ENCODE measurements around the gene XXYLT1.

Gene XXYLT1

GRCh38 chr3:195064300-195064931 lies 206.5 kb downstream of the XXYLT1 start:
- Mint-ChIP-seq H3K9me3 (no peaks in the 10 kb centered on the region), H3K27ac (no peak overlapping the region), H3K36me3 (ENCODE audit: low read depth) (no peaks in the 10 kb centered on the region), H3K4me3 (no peak overlapping the region), H3K27me3 (ENCODE audit: low read depth) (no peaks in the 10 kb centered on the region), H3K4me1 (ENCODE audit: low read depth) (no peaks in the 10 kb centered on the region)

GRCh38 chr3:195063581-195064193 lies 207.3 kb downstream of the XXYLT1 start:
- no peaks in the 10 kb centered on the region for H3K36me3 Mint-ChIP-seq (ENCODE audit: low read depth)
- no peaks in the 10 kb centered on the region for H3K9me3 Mint-ChIP-seq
- H3K4me1 Mint-ChIP-seq (ENCODE audit: low read depth): no peaks in the 10 kb centered on the region
- H3K27me3 Mint-ChIP-seq (ENCODE audit: low read depth): no peaks in the 10 kb centered on the region
- H3K27ac Mint-ChIP-seq: no peak overlapping the region
- no peak overlapping the region for H3K4me3 Mint-ChIP-seq

- no peak overlapping the region for H3K4me3 Mint-ChIP-seq
- no peaks in the 10 kb centered on the region for H3K4me1 Mint-ChIP-seq (ENCODE audit: low read depth)
- no peaks in the 10 kb centered on the region for H3K36me3 Mint-ChIP-seq (ENCODE audit: low read depth)
- H3K9me3 Mint-ChIP-seq: no peaks in the 10 kb centered on the region
- no peak overlapping the region for H3K27ac Mint-ChIP-seq
- H3K27me3 Mint-ChIP-seq (ENCODE audit: low read depth): no peaks in the 10 kb centered on the region
Observed at GRCh38 chr3:195062866-195063540, 208.0 kb downstream of the XXYLT1 start.

- Mint-ChIP-seq H3K9me3 (no peaks in the 10 kb centered on the region), H3K27me3 (ENCODE audit: low read depth) (no peaks in the 10 kb centered on the region), H3K36me3 (ENCODE audit: low read depth) (no peaks in the 10 kb centered on the region), H3K27ac (no peak overlapping the region), H3K4me1 (ENCODE audit: low read depth) (no peaks in the 10 kb centered on the region), H3K4me3 (no peak overlapping the region)
Observed at GRCh38 chr3:195061756-195062655, 209.0 kb downstream of the XXYLT1 start.

GRCh38 chr3:195060531-195061291 lies 210.2 kb downstream of the XXYLT1 start:
- no peaks in the 10 kb centered on the region for H3K9me3 Mint-ChIP-seq
- no peaks in the 10 kb centered on the region for H3K27me3 Mint-ChIP-seq (ENCODE audit: low read depth)
- no peak overlapping the region for H3K27ac Mint-ChIP-seq
- no peaks in the 10 kb centered on the region for H3K36me3 Mint-ChIP-seq (ENCODE audit: low read depth)
- no peak overlapping the region for H3K4me3 Mint-ChIP-seq
- no peaks in the 10 kb centered on the region for H3K4me1 Mint-ChIP-seq (ENCODE audit: low read depth)

GRCh38 chr3:195060217-195060481 lies 210.8 kb downstream of the XXYLT1 start:
- Mint-ChIP-seq H3K9me3 (no peaks in the 10 kb centered on the region), H3K4me3 (no peak overlapping the region), H3K27me3 (ENCODE audit: low read depth) (peaks cover 3% of the 10 kb centered on the region), H3K27ac (no peak overlapping the region), H3K4me1 (ENCODE audit: low read depth) (no peaks in the 10 kb centered on the region), H3K36me3 (ENCODE audit: low read depth) (no peaks in the 10 kb centered on the region)

- H3K9me3 Mint-ChIP-seq: no peaks in the 10 kb centered on the region
- H3K36me3 Mint-ChIP-seq (ENCODE audit: low read depth): no peaks in the 10 kb centered on the region
- H3K4me1 Mint-ChIP-seq (ENCODE audit: low read depth): no peaks in the 10 kb centered on the region
- H3K27me3 Mint-ChIP-seq (ENCODE audit: low read depth): peaks cover 4% of the 10 kb centered on the region
- H3K4me3 Mint-ChIP-seq: no peak overlapping the region
- H3K27ac Mint-ChIP-seq: no peak overlapping the region
Observed at GRCh38 chr3:195059471-195060216, 211.3 kb downstream of the XXYLT1 start.

GRCh38 chr3:195059006-195059350 lies 212.0 kb downstream of the XXYLT1 start:
- Mint-ChIP-seq H3K4me1 (ENCODE audit: low read depth) (no peaks in the 10 kb centered on the region), H3K9me3 (no peaks in the 10 kb centered on the region), H3K4me3 (no peak overlapping the region), H3K36me3 (ENCODE audit: low read depth) (no peaks in the 10 kb centered on the region), H3K27me3 (ENCODE audit: low read depth) (peaks cover 6% of the 10 kb centered on the region), H3K27ac (no peak overlapping the region)

- Mint-ChIP-seq H3K36me3 (ENCODE audit: low read depth) (no peaks in the 10 kb centered on the region), H3K27ac (no peak overlapping the region), H3K9me3 (no peaks in the 10 kb centered on the region), H3K4me3 (no peak overlapping the region), H3K27me3 (ENCODE audit: low read depth) (peaks cover 7% of the 10 kb centered on the region), H3K4me1 (ENCODE audit: low read depth) (no peaks in the 10 kb centered on the region)
Observed at GRCh38 chr3:195058336-195059005, 212.5 kb downstream of the XXYLT1 start.

- no peaks in the 10 kb centered on the region for H3K9me3 Mint-ChIP-seq
- no peaks in the 10 kb centered on the region for H3K36me3 Mint-ChIP-seq (ENCODE audit: low read depth)
- no peak overlapping the region for H3K4me3 Mint-ChIP-seq
- peaks cover 11% of the 10 kb centered on the region for H3K27me3 Mint-ChIP-seq (ENCODE audit: low read depth)
- H3K27ac Mint-ChIP-seq: no peak overlapping the region
- H3K4me1 Mint-ChIP-seq (ENCODE audit: low read depth): no peaks in the 10 kb centered on the region
Observed at GRCh38 chr3:195057716-195058115, 213.2 kb downstream of the XXYLT1 start.

GRCh38 chr3:195056506-195056905 lies 214.5 kb downstream of the XXYLT1 start:
- peaks cover 18% of the 10 kb centered on the region for H3K27me3 Mint-ChIP-seq (ENCODE audit: low read depth)
- H3K4me3 Mint-ChIP-seq: no peak overlapping the region
- H3K9me3 Mint-ChIP-seq: no peaks in the 10 kb centered on the region
- H3K27ac Mint-ChIP-seq: no peak overlapping the region
- no peaks in the 10 kb centered on the region for H3K4me1 Mint-ChIP-seq (ENCODE audit: low read depth)
- no peaks in the 10 kb centered on the region for H3K36me3 Mint-ChIP-seq (ENCODE audit: low read depth)

- no peaks in the 10 kb centered on the region for H3K4me1 Mint-ChIP-seq (ENCODE audit: low read depth)
- H3K4me3 Mint-ChIP-seq: no peak overlapping the region
- H3K27me3 Mint-ChIP-seq (ENCODE audit: low read depth): peaks cover 34% of the 10 kb centered on the region
- H3K36me3 Mint-ChIP-seq (ENCODE audit: low read depth): no peaks in the 10 kb centered on the region
- no peak overlapping the region for H3K27ac Mint-ChIP-seq
- H3K9me3 Mint-ChIP-seq: no peaks in the 10 kb centered on the region
Observed at GRCh38 chr3:195054311-195054710, 216.6 kb downstream of the XXYLT1 start.

GRCh38 chr3:195052939-195053338 lies 218.0 kb downstream of the XXYLT1 start:
- Mint-ChIP-seq H3K27me3 (ENCODE audit: low read depth) (peaks cover 34% of the 10 kb centered on the region), H3K9me3 (no peaks in the 10 kb centered on the region), H3K4me3 (no peak overlapping the region), H3K27ac (no peak overlapping the region), H3K36me3 (ENCODE audit: low read depth) (no peaks in the 10 kb centered on the region), H3K4me1 (ENCODE audit: low read depth) (no peaks in the 10 kb centered on the region)

Data from T-helper 1 cell treated with Interleukin-12 subunit alpha and Interleukin-12 subunit beta and Interleukin-4 antibody, amounts not matched to agents 30 μg/mL and 1 μg/mL, for 36 hours (primary cell).